ENCODE measurements around the gene SIX2. TPM values are rescaled to one million over a fixed set of nuclear protein-coding genes. Genes with fewer than 3 reads are reported as not detected.

Gene SIX2
- total RNA-seq, 1 donor from 2014 or later: 13.8 TPM

DNA sequence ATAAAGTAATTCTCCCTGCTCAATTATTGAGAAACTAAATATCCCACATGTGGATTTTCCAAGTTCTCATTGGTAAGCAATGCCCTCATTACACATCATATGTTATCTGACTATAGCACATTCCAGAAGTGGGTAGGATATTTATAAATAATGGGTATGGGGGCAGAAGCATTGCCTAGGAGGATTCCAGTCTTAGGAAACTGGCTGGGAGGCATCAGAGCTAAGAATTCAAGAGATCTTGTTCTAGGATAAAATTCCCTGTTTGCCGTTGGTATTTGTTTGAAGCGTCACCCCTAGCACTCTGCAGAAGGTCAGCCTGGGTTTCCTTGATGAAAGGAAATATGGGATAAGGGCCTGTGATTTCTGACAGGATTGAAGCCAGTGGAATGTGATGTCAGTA, 20.1 kb downstream of the SIX2 start:
- no peak overlapping the region for H3K4me3 Mint-ChIP-seq
- H3K27ac Mint-ChIP-seq: no peak overlapping the region
- peaks cover 53% of the 10 kb centered on the region for H3K27me3 Mint-ChIP-seq
- peaks cover 5% of the 10 kb centered on the region for H3K9me3 Mint-ChIP-seq
- H3K36me3 Mint-ChIP-seq: no peaks in the 10 kb centered on the region
- DNase-seq (ENCODE audit: extremely low spot score, unreplicated experiment): no peak
- TF ChIP-seq, protein P1, sequence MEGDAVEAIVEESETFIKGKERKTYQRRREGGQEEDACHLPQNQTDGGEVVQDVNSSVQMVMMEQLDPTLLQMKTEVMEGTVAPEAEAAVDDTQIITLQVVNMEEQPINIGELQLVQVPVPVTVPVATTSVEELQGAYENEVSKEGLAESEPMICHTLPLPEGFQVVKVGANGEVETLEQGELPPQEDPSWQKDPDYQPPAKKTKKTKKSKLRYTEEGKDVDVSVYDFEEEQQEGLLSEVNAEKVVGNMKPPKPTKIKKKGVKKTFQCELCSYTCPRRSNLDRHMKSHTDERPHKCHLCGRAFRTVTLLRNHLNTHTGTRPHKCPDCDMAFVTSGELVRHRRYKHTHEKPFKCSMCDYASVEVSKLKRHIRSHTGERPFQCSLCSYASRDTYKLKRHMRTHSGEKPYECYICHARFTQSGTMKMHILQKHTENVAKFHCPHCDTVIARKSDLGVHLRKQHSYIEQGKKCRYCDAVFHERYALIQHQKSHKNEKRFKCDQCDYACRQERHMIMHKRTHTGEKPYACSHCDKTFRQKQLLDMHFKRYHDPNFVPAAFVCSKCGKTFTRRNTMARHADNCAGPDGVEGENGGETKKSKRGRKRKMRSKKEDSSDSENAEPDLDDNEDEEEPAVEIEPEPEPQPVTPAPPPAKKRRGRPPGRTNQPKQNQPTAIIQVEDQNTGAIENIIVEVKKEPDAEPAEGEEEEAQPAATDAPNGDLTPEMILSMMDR (conservative IDR thresholded peaks at IDR 0.05): no peak
- H3K4me1 Mint-ChIP-seq (ENCODE audit: unreplicated experiment): no peaks in the 10 kb centered on the region

DNA sequence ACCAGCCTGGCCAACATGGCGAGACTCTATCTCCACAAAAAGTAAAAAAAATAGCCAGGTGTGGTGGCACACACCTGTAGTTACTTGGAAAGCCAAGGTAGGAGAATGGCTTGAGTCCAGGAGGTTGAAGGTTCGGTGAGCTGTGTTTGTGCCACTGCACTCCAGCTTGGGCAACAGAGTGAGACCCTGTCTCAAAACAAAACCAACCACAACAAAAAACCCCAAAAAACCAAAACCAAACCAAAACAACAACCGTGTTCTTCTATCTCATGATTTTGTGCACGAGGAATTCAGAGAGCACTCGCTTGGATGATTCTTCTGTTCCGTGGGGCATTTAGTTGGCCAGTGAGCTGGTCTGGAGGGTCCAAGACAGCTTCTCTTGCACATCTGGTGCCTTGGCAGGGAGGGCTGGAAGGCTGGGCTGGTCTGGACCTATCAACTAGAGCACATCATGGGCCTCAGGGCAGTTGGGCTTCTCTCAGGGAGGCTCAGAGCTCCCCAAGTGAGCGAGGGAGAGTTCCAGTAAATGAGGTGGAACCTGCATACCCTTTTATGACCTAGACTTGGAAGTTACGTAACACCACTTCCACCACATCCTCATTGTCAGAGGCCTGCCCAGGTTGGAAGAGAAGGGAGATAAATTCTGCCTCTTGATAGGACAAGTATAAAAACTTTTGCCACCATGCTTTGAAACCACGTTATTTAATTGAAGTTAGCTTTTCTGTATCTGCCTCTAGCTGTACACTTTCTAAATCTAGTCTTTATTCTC, 25.2 kb downstream of the SIX2 start:
- peaks cover 6% of the 10 kb centered on the region for H3K4me1 Mint-ChIP-seq (ENCODE audit: unreplicated experiment)
- H3K36me3 Mint-ChIP-seq: no peaks in the 10 kb centered on the region
- no peak overlapping the region for H3K4me3 Mint-ChIP-seq
- H3K27ac Mint-ChIP-seq: no peak overlapping the region
- TF ChIP-seq, protein P1 (conservative IDR thresholded peaks at IDR 0.05): no peak
- no peak for DNase-seq (ENCODE audit: extremely low spot score, unreplicated experiment)
- peaks cover 5% of the 10 kb centered on the region for H3K9me3 Mint-ChIP-seq
- peaks cover 40% of the 10 kb centered on the region for H3K27me3 Mint-ChIP-seq

DNA sequence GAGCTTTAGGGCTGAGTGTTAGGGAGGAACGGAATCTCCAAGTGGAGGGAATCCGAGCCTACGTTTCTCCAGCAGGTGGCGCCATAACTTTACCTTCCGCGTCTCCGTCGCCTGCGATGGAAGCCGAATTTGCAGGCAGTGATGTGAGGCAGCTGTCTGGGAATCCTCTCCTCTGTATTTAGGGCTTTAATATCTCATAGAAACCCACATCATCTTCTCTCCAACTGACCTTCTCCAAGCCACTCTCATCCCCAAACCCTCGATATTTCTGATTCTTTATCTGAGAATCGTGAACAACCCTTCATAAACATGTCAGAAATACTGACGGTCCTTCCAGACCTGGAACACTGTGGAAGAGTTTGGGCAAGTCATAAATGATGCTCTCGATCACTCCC, 27.5 kb downstream of the SIX2 start:
- Mint-ChIP-seq H3K27me3 (peaks cover 41% of the 10 kb centered on the region), H3K27ac (no peak overlapping the region), H3K4me3 (no peak overlapping the region), H3K36me3 (no peaks in the 10 kb centered on the region), H3K4me1 (ENCODE audit: unreplicated experiment) (peaks cover 6% of the 10 kb centered on the region), H3K9me3 (no peaks in the 10 kb centered on the region)
- no peak for DNase-seq (ENCODE audit: extremely low spot score, unreplicated experiment)
- TF ChIP-seq, protein P1 (conservative IDR thresholded peaks at IDR 0.05): peak; percentile 94

DNA sequence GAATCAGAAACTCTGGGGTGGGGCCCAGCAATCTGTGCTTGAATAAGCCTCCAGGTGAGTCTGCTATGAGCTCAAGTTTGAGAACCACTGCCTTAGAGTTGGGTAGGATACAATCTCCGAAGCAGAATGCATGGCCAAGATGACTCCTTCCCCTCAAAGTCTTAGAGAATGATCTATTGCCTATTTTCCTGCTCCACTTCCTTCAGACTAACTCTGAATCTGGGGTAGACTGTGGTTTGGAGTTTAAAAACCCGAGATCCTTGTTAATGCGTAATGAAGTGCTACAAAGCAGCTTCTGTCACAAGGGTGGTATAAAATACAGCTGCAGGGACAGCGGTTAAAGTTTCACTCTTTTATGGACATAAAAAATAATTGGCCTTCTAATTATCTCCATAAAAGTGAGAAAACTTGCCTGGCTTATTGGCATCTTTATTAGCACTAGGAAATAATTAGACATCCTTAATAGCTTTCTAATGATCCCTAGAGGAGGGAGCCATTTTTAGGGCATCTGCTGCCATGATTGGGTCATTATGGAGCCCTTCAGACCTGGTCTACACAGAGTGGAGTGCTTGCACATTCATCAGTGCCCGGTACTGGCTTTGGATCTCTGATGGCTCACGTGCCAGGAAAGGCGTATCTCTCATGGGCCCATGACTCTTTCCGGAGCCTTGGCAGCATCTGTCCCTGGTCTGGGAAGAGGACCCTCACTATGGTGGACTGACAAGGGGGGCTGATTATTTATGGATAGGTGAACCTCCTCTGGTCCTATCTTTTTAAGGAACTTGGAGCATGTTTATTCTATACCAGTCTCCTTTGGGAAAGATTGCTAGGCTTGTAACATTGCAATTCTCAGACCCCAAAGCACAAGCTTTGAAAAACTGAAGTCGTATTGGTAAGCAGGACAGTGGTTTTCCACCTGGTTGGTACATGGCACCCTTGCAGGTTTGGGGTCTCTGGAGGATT, 28.2 kb downstream of the SIX2 start:
- no peak overlapping the region for H3K27ac Mint-ChIP-seq
- no peaks in the 10 kb centered on the region for H3K36me3 Mint-ChIP-seq
- H3K4me1 Mint-ChIP-seq (ENCODE audit: unreplicated experiment): peaks cover 6% of the 10 kb centered on the region
- peaks cover 41% of the 10 kb centered on the region for H3K27me3 Mint-ChIP-seq
- no peak overlapping the region for H3K4me3 Mint-ChIP-seq
- TF ChIP-seq, protein P1 (conservative IDR thresholded peaks at IDR 0.05): no peak
- DNase-seq (ENCODE audit: extremely low spot score, unreplicated experiment): no peak
- H3K9me3 Mint-ChIP-seq: no peaks in the 10 kb centered on the region

DNA sequence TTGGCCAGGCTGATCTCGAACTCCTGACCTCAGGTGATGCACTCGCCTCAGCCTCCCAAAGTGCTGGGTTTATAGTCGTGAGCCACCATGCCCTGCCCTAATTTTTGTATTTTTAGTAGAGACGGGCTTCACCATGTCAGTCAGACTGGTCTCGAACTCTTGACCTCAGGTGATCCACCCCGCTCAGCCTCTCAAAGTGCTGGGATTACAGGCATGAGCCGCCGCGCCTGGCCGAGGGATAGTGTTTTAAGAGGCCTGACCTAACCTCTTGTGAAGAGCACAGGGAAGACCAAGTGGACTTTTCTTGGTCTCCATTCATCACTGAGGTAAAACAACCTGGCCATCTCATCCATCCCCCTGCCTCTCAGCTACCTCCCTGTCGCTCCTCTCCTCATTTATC, 29.7 kb downstream of the SIX2 start:
- Mint-ChIP-seq H3K4me3 (no peak overlapping the region), H3K36me3 (no peaks in the 10 kb centered on the region), H3K4me1 (ENCODE audit: unreplicated experiment) (peaks cover 6% of the 10 kb centered on the region), H3K9me3 (no peaks in the 10 kb centered on the region), H3K27ac (no peak overlapping the region), H3K27me3 (peaks cover 39% of the 10 kb centered on the region)
- no peak for DNase-seq (ENCODE audit: extremely low spot score, unreplicated experiment)
- TF ChIP-seq, protein P1 (conservative IDR thresholded peaks at IDR 0.05): no peak

All from type B pancreatic cell (in vitro differentiated cells).